ENCODE data around the gene CAPRIN2.

The CAPRIN2 gene

GRCh38 chr12:30754750-30755394 is at the start of gene CAPRIN2:
CAPRIN2 (minus strand) TSS chr12:30754951; CDS start chr12:30753520, 1,431 bp downstream.
- peak; percentile 80 to 88 for DNase-seq (ENCODE audit: low read depth in 2 of 2, low spot score in 1 of 2)

- no peak for DNase-seq (ENCODE audit: low read depth in 2 of 2, low spot score in 1 of 2)
Measured at GRCh38 chr12:30797689-30798088, 42.9 kb upstream of the CAPRIN2 start.

GRCh38 chr12:30796891-30797371 is 42.2 kb upstream of the CAPRIN2 start:
- DNase-seq (ENCODE audit: low read depth in 2 of 2, low spot score in 1 of 2), result no peak

GRCh38 chr12:30796313-30796780 is 41.6 kb upstream of the CAPRIN2 start:
- no peak for DNase-seq (ENCODE audit: low read depth in 2 of 2, low spot score in 1 of 2)

GRCh38 chr12:30795410-30796312 is 40.9 kb upstream of the CAPRIN2 start:
- no peak for DNase-seq (ENCODE audit: low read depth in 2 of 2, low spot score in 1 of 2)

- no peak for DNase-seq (ENCODE audit: low read depth in 2 of 2, low spot score in 1 of 2)
Measured at GRCh38 chr12:30794591-30795409, 40.0 kb upstream of the CAPRIN2 start.

GRCh38 chr12:30794020-30794419 is 39.3 kb upstream of the CAPRIN2 start:
- no peak for DNase-seq (ENCODE audit: low read depth in 2 of 2, low spot score in 1 of 2)

GRCh38 chr12:30792648-30793499 is 38.1 kb upstream of the CAPRIN2 start:
- no peak for DNase-seq (ENCODE audit: low read depth in 2 of 2, low spot score in 1 of 2)

GRCh38 chr12:30792085-30792484 is 37.3 kb upstream of the CAPRIN2 start:
- no peak for DNase-seq (ENCODE audit: low read depth in 2 of 2, low spot score in 1 of 2)

- DNase-seq (ENCODE audit: low read depth in 2 of 2, low spot score in 1 of 2), result no peak
Measured at GRCh38 chr12:30788754-30789153, 34.0 kb upstream of the CAPRIN2 start.

GRCh38 chr12:30785630-30786029 is 30.9 kb upstream of the CAPRIN2 start:
- no peak for DNase-seq (ENCODE audit: low read depth in 2 of 2, low spot score in 1 of 2)

GRCh38 chr12:30784508-30784907 is 29.8 kb upstream of the CAPRIN2 start:
- DNase-seq (ENCODE audit: low read depth in 2 of 2, low spot score in 1 of 2), result no peak

GRCh38 chr12:30783946-30784345 is 29.2 kb upstream of the CAPRIN2 start:
- no peak for DNase-seq (ENCODE audit: low read depth in 2 of 2, low spot score in 1 of 2)

- DNase-seq (ENCODE audit: low read depth in 2 of 2, low spot score in 1 of 2), result no peak
Measured at GRCh38 chr12:30782316-30783173, 27.8 kb upstream of the CAPRIN2 start.

- DNase-seq (ENCODE audit: low read depth in 2 of 2, low spot score in 1 of 2), result no peak
Measured at GRCh38 chr12:30779578-30779977, 24.8 kb upstream of the CAPRIN2 start.

GRCh38 chr12:30779178-30779577 is 24.4 kb upstream of the CAPRIN2 start:
- DNase-seq (ENCODE audit: low read depth in 2 of 2, low spot score in 1 of 2), result no peak

- DNase-seq (ENCODE audit: low read depth in 2 of 2, low spot score in 1 of 2), result no peak
Measured at GRCh38 chr12:30774599-30774998, 19.8 kb upstream of the CAPRIN2 start.

GRCh38 chr12:30769802-30770201 is 15.1 kb upstream of the CAPRIN2 start:
- DNase-seq (ENCODE audit: low read depth in 2 of 2, low spot score in 1 of 2), result no peak

GRCh38 chr12:30764251-30764650 is 9.5 kb upstream of the CAPRIN2 start:
- no peak for DNase-seq (ENCODE audit: low read depth in 2 of 2, low spot score in 1 of 2)
